Endothelial cell of umbilical vein (primary cell): ENCODE data around the gene SPDYE16. TPM values are rescaled to one million over a fixed set of nuclear protein-coding genes. Genes with fewer than 3 reads are reported as not detected.

ENCODE experiments used
- BruUV-seq: library from RNA; stranded (reverse); fragments of 400-500 nt; replicated peaks from 2 replicates; lab custom pipeline; 2021; lab: Mats Ljungman, UMichigan
- CTCF ChIA-PET: fragments of 300-600, 350-600 bp; sonication (Branson Sonifier 250); formaldehyde crosslinking; loops from one replicate; lab custom pipeline; 2021; ENCODE audit warnings: antibody characterized with exemption, inconsistent platforms; lab: Charles Lee
- POLR2A ChIA-PET: fragments of 300-600, 350-600 bp; sonication (Branson Sonifier 250); formaldehyde crosslinking; loops from one replicate; lab custom pipeline; 2021; ENCODE audit warnings: antibody characterized with exemption, inconsistent platforms; lab: Charles Lee
- DNase-seq: peaks from one replicate; pipeline ENCODE4 v3.0.0-alpha.2; 2011; ENCODE audit warnings: low read depth, low spot score
- FAIRE-seq: peaks from 2 replicates; lab custom pipeline; 2011; peaks lifted over from hg19 to GRCh38; lab: Jason Lieb, UNC
- H2AFZ ChIP-seq: 2 replicates; pipeline ENCODE4 v1.6.0; 2012; ENCODE audit warnings: low read depth, low read length, control low read depth, inconsistent platforms
- H3K27ac ChIP-seq: 2 replicates; pipeline ENCODE4 v1.5.1; 2011; ENCODE audit warnings: low read depth, mild to moderate bottlenecking, control low read depth, low read length, moderate library complexity; ENCODE audit not compliant: insufficient read depth
- H3K27me3 ChIP-seq, 2 experiments: 2 replicates each; pipeline versions ENCODE4 v1.6.0 to v1.6.1; 2011; ENCODE audit warnings: low read length in 2 of 2, mixed read lengths in 1 of 2; ENCODE audit not compliant: control insufficient read depth in 2 of 2, insufficient read depth in 2 of 2
- H3K36me3 ChIP-seq, 2 experiments: 2 replicates in 1 of 2; 3 replicates in 1 of 2; pipeline ENCODE4 v1.5.1; 2011; ENCODE audit warnings: low read length in 2 of 2, mild to moderate bottlenecking in 1 of 2, moderate library complexity in 1 of 2; ENCODE audit not compliant: control insufficient read depth in 2 of 2, insufficient read depth in 2 of 2; ENCODE audit errors: extremely low read depth in 1 of 2
- H3K4me1 ChIP-seq: 3 replicates; pipeline ENCODE4 v1.5.1; 2011; ENCODE audit warnings: mild to moderate bottlenecking, low read length; ENCODE audit not compliant: control insufficient read depth, insufficient read depth; ENCODE audit errors: extremely low read depth
- H3K4me2 ChIP-seq: 2 replicates; pipeline ENCODE4 v1.6.1; 2011; ENCODE audit warnings: low read length, control low read depth, mixed read lengths; ENCODE audit not compliant: insufficient read depth
- H3K4me3 ChIP-seq, 3 experiments: fragments of 200-600 bp in 1 of 3; sonication (generic), shearing (Covaris generic) in 1 of 3; replicated peaks in 1 of 3; 2 replicates each; pipeline ENCODE4 v1.5.1; 2011 to 2016; ENCODE audit warnings: control low read depth in 3 of 3, low read length in 3 of 3, mild to moderate bottlenecking in 2 of 3, inconsistent platforms in 1 of 3, low read depth in 1 of 3, moderate library complexity in 1 of 3; ENCODE audit not compliant: insufficient read depth in 1 of 3
- H3K79me2 ChIP-seq: 2 replicates; pipeline ENCODE4 v1.6.0; 2012; ENCODE audit warnings: low read length, inconsistent platforms; ENCODE audit not compliant: control insufficient read depth, insufficient read depth
- H3K9ac ChIP-seq: replicated peaks from 2 replicates; pipeline ENCODE3; 2011; ENCODE audit warnings: low read length, control low read depth; ENCODE audit not compliant: insufficient read depth; ENCODE audit errors: extremely low read depth
- H3K9me1 ChIP-seq: replicated peaks from 3 replicates; pipeline ENCODE4 v1.6.0; 2011; ENCODE audit warnings: mild to moderate bottlenecking, low read length; ENCODE audit not compliant: control insufficient read depth, insufficient read depth; ENCODE audit errors: extremely low read depth
- H3K9me3 ChIP-seq: replicated peaks from 2 replicates; pipeline ENCODE4 v1.5.1; 2012; ENCODE audit warnings: low read length, inconsistent platforms; ENCODE audit not compliant: control insufficient read depth, insufficient read depth
- H4K20me1 ChIP-seq: replicated peaks from 2 replicates; pipeline ENCODE3; 2011; ENCODE audit warnings: mild to moderate bottlenecking, low read length; ENCODE audit not compliant: control insufficient read depth, insufficient read depth; ENCODE audit errors: extremely low read depth
- CTCF ChIP-seq, 2 donors: IDR thresholded peaks; 1 replicate in 1 of 2; 2 replicates in 1 of 2; pipeline ENCODE4 v1.5.1; 2011; ENCODE audit warnings: low read length in 2 of 2, mild to moderate bottlenecking in 2 of 2, moderate library complexity in 2 of 2, control low read depth in 1 of 2, inconsistent platforms in 1 of 2, low read depth in 1 of 2; ENCODE audit not compliant: insufficient read depth in 1 of 2; ENCODE audit errors: extremely low read depth in 1 of 2
- EZH2 ChIP-seq: IDR thresholded peaks from 2 replicates; pipeline ENCODE4 v1.6.1; 2012; ENCODE audit warnings: borderline replicate concordance, low read depth, mild to moderate bottlenecking, moderate library complexity, low read length, inconsistent platforms; ENCODE audit not compliant: severe bottlenecking
- FOS ChIP-seq: IDR thresholded peaks from 2 replicates; pipeline ENCODE4 v1.6.1; 2011; ENCODE audit warnings: mild to moderate bottlenecking, low read length, moderate library complexity, borderline replicate concordance; ENCODE audit not compliant: insufficient read depth
- JUN ChIP-seq: IDR thresholded peaks from 2 replicates; pipeline ENCODE4 v1.6.1; 2011; ENCODE audit warnings: borderline replicate concordance, low read depth; ENCODE audit not compliant: insufficient read length, insufficient read depth
- MAX ChIP-seq: IDR thresholded peaks from 2 replicates; pipeline ENCODE4 v1.6.1; 2011; ENCODE audit not compliant: insufficient read depth, insufficient read length
- MYC ChIP-seq: IDR thresholded peaks from one replicate; pipeline ENCODE4 v1.6.1; 2011; ENCODE audit warnings: mild to moderate bottlenecking, low read depth, low read length
- POLR2AphosphoS5 ChIP-seq: IDR thresholded peaks from 2 replicates; pipeline ENCODE4 v1.6.1; 2012; ENCODE audit warnings: low read depth, mild to moderate bottlenecking, control low read depth, low read length, moderate library complexity; ENCODE audit not compliant: insufficient read depth
- dilution Hi-C: fragments of 300-500 bp; cut with MboI; formaldehyde crosslinking; loops from one replicate; pipeline ENCODE4 v1.15.0; 2019; ENCODE audit warnings: low sequenced_read_pairs; ENCODE audit not compliant: extremely low pct_ligation_motif_present
- intact Hi-C: fragments of 100-400 bp; cut with micrococcal nuclease; formaldehyde crosslinking; loops from one replicate; pipeline ENCODE4 v1.10.0; 2022
- polyA plus RNA-seq, 4 experiments: library from polyadenylated mRNA; depleted of rRNA in 3 of 4; stranded (reverse) in 3 of 4; unstranded in 1 of 4; fragments of >200 nt; gene quantifications; 2 replicates each; pipeline versions ENCODE4 v1.2.1 to v1.2.3, GENCODE V29; 2011 to 2012; ENCODE audit warnings: missing spikeins in 1 of 4
- total RNA-seq: library from RNA; stranded (reverse); gene quantifications from 2 replicates; pipeline ENCODE4 v1.2.3, GENCODE V29; 2021

SPDYE16 gene
- total and polyA plus RNA-seq, 2 donors (not counting 3 experiments of a cell fraction or from before 2014, with no cell fraction given), result 0.03 to 0.22 TPM

GRCh38 chr7:76513817-76514799 lies 29.0 kb downstream of the SPDYE16 start:
- no peaks in the 10 kb centered on the region for H3K9me3 ChIP-seq
- POLR2A ChIA-PET, result no interaction called here
- FAIRE-seq (no peak), DNase-seq (no peak)
- H3K36me3 ChIP-seq, result no peaks in the 10 kb centered on the region
- intact Hi-C loops (no loop called here), dilution Hi-C loops (no loop called here)
- CTCF ChIA-PET, result interaction anchor here (1.1 kb wide), 1 partner anchor 599 kb away, joined by 3 read pairs; no protein-coding TSS in a partner anchor
- H2AFZ ChIP-seq, result no peak overlapping the region
- no peaks in the 10 kb centered on the region for H3K27me3 ChIP-seq
- no peak overlapping the region for H3K9ac ChIP-seq
- H3K4me1 ChIP-seq, result no peaks in the 10 kb centered on the region
- H3K27ac ChIP-seq, result no peak overlapping the region
- H3K4me3 ChIP-seq, result no peak overlapping the region
- H3K79me2 ChIP-seq, result no peaks in the 10 kb centered on the region
- no peaks in the 10 kb centered on the region for H3K9me1 ChIP-seq
- H3K4me2 ChIP-seq, result no peak overlapping the region
- TF ChIP-seq POLR2AphosphoS5 (no peak), FOS (no peak)
- H4K20me1 ChIP-seq, result no peaks in the 10 kb centered on the region
- BruUV-seq, result no TSS peak

- dilution Hi-C loops (no loop called here), intact Hi-C loops (no loop called here)
- no peaks in the 10 kb centered on the region for H3K36me3 ChIP-seq
- no peaks in the 10 kb centered on the region for H3K27me3 ChIP-seq
- no peaks in the 10 kb centered on the region for H4K20me1 ChIP-seq
- no peaks in the 10 kb centered on the region for H3K9me1 ChIP-seq
- H3K4me3 ChIP-seq, result no peak overlapping the region
- no peaks in the 10 kb centered on the region for H3K9me3 ChIP-seq
- no peak overlapping the region for H3K4me2 ChIP-seq
- DNase-seq, result peak; percentile 1
- POLR2A ChIA-PET, result no interaction called here
- no peaks in the 10 kb centered on the region for H3K79me2 ChIP-seq
- H3K9ac ChIP-seq, result no peak overlapping the region
- H2AFZ ChIP-seq, result peak overlapping the region; percentile 47
- no peaks in the 10 kb centered on the region for H3K4me1 ChIP-seq
- TF ChIP-seq EZH2, result no peak
- TF ChIP-seq FOS, result no peak
- peak; percentile 34 to 40 for TF ChIP-seq CTCF (IDR thresholded peaks at IDR 0.05; ENCODE audit: extremely low read depth in 1 of 2, insufficient read depth in 1 of 2, low read depth in 1 of 2, low read length in 2 of 2)
- no peak for TF ChIP-seq MYC
- TF ChIP-seq JUN, result no peak
- no peak for TF ChIP-seq MAX
- BruUV-seq, result no TSS peak
- no peak for FAIRE-seq
- H3K27ac ChIP-seq, result no peak overlapping the region
- CTCF ChIA-PET, result no interaction called here
Measured at GRCh38 chr7:76512941-76513816, 29.9 kb downstream of the SPDYE16 start.
